RPMI8226 (cell line): ENCODE data around the gene SLC16A5.
A peak's percentile ranks its signal among the peaks of the same experiment; 100 is the strongest.
"Not testable (repeated sequence)": the region's sequence is repeated elsewhere in the genome, so short reads cannot be mapped to it uniquely, and the experiment has no call there.

Experiments used
- DNase-seq: peaks from one replicate; pipeline ENCODE4 v3.0.0-alpha.2; 2015

Gene SLC16A5

DNA sequence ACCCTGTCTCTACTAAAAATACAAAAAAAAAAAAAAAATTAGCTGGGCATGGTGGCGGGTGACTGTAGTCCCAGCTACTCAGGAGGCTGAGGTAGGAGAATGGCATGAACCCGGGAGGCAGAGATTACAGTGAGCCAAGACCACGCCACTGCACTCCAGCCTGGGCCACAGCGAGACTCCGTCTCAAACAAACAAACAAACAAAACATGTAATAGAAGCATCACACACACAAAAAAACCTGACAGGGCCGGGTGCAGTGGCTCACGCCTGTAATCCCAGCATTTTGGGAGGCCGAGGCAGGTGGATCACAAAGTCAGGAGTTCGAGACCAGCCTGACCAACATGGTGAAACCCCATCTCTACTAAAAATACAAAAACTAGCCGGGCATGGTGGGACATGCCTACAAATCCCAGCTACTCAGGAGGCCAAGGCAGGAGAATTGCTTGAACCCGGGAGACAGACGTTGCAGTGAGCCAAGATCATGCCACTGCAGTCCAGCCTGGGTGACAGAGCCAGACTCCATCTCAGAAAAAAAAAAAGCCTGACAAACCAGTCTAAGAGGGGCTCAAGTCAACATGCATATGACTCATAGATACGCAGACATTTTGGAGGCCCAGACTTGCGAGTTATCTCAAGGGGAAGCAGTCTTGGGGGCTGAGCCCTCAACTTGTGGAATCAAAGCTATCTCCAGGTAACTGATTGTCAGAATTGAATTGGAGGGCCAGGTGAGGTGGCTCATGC is 46.0 kb downstream of the SLC16A5 start:
- DNase-seq: not testable (repeated sequence)

- no peak for DNase-seq
Observed at GRCh38 chr17:75135452-75135851, 47.7 kb downstream of the SLC16A5 start.

DNA sequence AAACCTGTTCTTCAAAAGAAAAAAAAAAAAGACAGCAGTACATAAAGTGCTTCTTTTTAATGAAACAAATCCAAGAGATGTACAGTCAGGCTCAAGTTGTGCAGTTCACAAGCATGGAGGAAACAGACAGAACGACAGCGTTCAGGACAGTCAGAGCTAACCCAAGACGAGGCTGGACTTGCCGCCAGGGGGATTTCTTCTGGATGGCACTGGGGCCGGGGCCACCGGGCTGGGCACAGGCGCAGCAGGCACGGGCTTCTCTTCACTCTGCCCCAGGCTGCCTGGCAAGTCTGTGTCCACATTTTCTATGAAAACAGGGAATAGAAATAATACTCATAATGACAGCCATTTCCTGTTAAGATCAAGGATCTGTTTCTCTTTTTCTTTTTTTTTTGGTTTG is 48.2 kb downstream of the SLC16A5 start:
- DNase-seq: no peak

DNA sequence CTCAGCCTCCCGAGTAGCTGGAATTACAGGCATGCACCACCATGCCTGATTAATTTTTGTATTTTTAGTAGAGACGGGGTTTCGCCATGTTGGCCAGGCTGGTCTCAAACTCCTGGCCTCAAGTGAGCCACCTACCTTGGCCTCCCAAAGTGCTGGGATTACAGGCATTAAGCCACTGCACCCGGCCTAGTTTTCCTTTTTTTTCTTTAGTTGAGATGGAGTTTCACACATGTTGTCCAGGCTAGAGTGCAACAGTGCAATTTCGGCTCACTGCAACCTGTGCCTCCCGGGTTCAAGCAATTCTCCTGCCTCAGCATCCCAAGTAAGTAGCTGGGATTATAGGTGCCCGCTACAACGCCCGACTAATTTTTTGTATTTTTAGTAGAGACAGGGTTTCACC is 50.0 kb downstream of the SLC16A5 start:
- not testable (repeated sequence) for DNase-seq

GRCh38 chr17:75138519-75138918 is 50.8 kb downstream of the SLC16A5 start:
- DNase-seq: no peak

DNA sequence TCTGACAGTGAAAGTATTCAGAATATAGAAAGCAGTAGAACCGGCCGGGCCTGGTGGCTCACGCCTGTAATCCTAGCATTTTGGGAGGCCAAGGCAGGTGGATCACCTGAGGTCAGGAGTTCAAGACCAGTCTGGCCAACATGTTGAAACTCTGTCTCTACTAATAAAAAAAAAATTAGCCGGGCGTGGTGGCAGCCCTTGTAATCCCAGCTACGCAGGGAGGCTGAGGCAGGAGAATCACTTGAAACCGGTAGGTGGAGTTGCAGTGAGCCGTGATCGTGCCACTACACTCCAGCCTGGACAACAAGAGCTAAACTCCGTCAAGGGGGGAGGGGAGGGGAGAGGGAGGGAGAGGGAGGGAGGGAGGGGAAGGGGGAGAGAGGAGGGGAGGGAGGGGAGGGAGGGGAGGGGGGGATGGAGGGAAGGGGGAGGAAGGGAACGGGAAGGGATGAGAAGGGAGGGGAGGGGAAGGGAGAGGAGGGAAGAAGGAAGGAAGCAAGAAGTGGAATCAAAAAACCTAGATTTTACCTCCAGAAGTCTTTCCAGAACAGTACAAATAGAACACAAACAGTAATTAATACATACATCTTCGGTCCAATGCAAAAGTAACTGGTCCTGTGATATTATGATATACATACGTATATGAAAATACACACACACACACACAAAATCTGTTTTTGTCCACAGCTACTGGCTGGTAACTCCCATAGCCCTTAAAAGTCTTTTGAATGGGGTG is 54.6 kb downstream of the SLC16A5 start:
- no peak for DNase-seq

DNA sequence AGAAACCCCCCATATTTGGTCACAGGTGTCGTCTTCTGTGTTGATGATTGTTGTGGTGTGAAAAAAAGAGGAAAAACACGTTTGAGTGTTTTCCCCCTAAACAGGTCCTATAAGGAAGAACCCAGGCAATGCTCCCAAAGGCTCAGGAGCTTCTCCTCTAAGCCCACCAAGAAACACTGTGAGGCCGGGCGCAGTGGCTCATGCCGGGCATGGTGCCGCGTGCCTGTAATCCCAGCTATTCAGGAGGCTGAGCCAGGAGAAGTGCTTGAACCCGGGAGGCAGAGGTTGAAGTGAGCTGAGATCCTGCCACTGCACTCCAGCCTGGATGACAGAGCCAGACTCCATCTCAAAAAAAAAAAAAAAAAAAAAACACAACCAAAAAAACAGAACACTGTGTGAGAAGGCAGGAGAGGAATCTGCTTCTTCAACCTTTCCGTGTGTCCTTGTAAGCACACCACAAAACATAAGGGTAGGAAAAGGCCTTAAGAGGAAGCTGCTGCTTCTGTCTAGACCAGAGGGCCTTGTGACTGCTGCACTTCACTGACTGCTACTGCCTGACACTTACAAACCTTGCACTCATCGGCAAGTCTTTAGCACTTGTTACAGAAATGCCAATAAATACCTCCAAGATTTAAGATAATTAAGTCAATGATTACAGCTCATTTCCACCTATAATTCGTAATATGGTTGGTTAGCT is 57.2 kb downstream of the SLC16A5 start:
- DNase-seq: no peak

GRCh38 chr17:75146592-75146991 is 58.8 kb downstream of the SLC16A5 start:
- no peak for DNase-seq

GRCh38 chr17:75147878-75148546 is 60.3 kb downstream of the SLC16A5 start:
- no peak for DNase-seq

DNA sequence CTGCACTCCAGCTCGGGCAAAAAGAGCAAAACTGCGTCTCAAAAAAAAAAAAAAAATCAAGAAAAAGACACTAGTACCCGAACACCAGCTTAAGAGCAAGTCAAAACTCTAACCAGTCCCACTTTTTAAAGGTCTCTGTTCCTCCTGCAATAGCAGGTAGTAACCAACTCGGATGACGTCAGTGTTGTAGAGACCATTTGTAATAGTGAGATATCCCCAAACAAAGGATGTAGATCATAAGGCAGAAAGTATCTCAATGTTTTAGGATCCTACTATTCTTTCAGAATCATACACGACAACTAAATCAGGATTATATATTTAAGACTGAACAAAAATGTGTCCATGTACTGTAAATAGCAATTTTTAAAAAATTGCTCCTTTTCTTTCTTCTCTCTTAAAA is 64.2 kb downstream of the SLC16A5 start:
- no peak for DNase-seq

- no peak for DNase-seq
Observed at GRCh38 chr17:75152523-75152921, 64.8 kb downstream of the SLC16A5 start.

DNA sequence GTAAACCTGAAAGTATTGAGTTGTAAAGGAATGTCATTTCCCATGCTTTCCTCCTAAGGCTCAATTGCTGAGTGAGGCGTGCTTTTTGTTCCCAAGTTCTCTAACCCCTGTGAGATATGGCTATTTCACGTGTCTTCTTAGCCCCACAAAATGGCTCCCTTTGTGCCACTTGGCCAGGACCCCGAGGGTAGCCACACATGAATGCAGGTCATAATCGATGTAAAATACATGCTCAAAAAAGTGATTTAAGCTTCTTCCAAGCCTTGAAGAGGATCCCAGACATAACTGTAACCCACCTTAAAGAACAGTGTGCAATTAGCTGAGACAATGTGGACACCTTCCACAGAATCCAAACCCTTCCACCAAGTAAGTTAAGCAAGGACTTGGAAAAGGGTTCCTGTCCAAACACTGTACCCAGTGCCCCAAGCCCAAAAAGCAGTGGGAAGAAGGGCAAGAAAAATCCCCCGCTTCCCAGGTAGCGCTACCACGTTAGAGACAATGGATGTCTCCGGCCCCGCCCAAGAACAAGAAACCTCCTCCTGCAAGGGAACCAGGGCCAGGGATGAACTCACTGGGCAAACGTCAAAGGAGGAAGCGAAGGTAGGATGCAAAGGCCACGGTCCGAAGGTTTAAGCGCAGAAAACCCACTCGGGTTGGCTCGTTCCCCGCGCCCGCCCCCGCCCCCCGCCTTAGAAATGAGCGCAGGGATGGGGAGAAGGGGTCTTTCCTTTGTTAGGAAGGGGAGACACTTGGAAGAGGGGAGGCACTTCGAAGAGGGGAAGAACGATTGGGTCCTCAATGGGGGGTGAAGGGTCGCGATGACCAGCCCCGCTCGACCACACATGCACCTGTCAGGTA is 65.4 kb downstream of the SLC16A5 start:
- DNase-seq: peak; percentile 70

DNA sequence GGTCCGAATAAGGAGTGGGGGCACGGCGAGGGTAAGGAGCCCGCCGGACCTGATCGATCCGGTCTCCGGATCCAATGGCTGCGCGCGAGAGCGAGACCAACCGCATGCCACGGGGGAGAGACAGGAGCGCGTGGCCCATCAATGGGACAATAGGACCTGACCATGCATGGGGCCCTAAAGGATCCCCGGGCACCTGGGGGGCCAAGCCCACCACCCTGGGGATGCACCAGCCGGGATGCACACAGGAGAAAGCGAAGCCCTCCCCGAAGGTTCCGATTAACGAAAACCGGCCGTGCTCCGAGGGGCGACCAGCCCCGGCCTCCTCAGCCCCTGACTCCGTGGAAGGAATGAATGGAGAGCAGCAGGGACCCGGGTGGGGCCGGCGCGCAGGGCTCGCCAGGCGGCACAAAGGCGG is 66.0 kb downstream of the SLC16A5 start:
- peak; percentile 49 for DNase-seq

DNA sequence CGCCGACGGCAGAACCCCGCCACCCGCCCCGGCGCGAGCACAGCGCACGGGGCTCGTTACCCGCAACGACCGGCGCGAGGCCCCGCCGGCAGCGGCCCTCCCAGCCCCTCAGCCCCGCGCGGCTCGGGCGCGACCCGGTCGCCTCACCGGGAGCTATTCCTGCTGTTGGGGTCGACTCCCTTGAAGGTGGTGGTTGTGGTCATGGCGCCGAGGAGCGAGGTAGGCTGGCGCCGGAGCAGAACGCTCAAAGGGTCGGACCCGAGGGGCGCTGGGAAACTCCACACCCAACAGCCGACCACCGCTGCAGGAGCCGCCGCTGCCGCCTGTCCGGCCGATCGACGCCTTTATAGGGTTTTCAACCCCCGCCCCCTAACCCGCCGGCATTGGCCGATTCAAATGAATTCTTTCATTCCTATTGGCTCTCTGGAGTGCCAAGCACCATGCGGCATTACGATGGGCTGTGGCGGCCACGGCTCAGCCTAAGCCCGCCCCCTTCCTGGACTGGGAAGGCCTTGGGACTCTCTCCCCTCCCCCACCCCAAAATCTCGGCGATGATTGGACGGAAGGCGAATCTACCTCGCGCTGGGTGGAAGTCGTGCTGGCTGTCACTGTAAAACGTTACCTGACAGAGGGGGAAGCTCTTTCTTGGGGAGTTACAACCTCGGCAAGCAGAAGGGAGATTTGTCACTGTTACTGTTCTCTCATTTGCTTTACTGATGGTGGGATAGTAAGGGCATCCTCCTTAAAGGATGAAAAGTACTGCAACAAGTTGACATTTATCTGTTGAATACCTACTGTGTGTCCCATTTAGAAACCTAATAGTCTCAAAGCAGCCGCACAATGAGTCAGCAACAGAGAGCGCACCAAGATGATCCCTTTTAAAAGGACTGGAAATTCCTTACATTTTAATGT is 66.7 kb downstream of the SLC16A5 start, which contains the start of gene JPT1:
JPT1 (minus strand) TSS at position 318 of the 912 bp plus-strand sequence; CDS start at position 203, 115 bp downstream.
- DNase-seq: peak; percentile 99

- DNase-seq: no peak
Observed at GRCh38 chr17:75155191-75155601, 67.4 kb downstream of the SLC16A5 start.
